AG04449 (cell line): ENCODE data around the gene BANF2.
"Not testable (repeated sequence)": the region's sequence is repeated elsewhere in the genome, so short reads cannot be mapped to it uniquely, and the experiment has no call there.

Experiments
- CTCF ChIA-PET: fragments of 350-600 bp; formaldehyde crosslinking; extraction: SDS; loops from one replicate; lab custom pipeline; 2021; ENCODE audit warnings: antibody characterized with exemption; lab: Yijun Ruan, JAX
- POLR2A ChIA-PET: fragments of 400-600, 350-600 bp; formaldehyde crosslinking; extraction: SDS; loops from one replicate; lab custom pipeline; 2020; ENCODE audit warnings: antibody characterized with exemption, inconsistent platforms; lab: Yijun Ruan, JAX
- DNase-seq: peaks from one replicate; pipeline ENCODE4 v3.0.0-alpha.2; 2010; ENCODE audit warnings: low read depth, low spot score
- H3K4me3 ChIP-seq: 2 replicates; pipeline ENCODE4 v1.5.1; 2011; ENCODE audit warnings: low read depth, mild to moderate bottlenecking, control low read depth, low read length
- TF ChIP-seq, protein P1 (sequence below): IDR thresholded peaks from one replicate; pipeline ENCODE4 v1.5.1; 2011; ENCODE audit warnings: mild to moderate bottlenecking, moderate library complexity, low read length, control low read depth, inconsistent platforms; ENCODE audit not compliant: insufficient read depth; ENCODE audit errors: missing control alignments

Gene BANF2

DNA sequence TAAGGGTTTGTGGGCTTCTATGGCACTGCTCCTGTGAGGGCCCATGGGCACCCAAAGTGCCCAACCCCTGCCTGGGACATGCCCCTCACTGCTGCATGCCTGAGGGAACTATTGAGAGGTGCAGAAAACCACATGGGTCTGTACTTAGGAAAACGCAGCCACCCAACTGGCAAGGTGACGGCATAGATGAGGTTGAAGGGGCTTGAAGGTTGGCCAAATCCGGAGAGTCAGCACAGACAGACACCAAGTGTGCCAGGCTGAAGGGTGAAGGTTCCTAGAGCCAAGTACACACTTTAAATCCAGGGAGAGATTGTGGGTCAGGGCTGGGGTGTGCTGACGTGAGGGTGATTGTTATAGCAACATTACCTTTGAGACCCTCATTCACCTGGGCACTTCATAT is 6.2 kb downstream of the BANF2 start:
- no peak overlapping the region for H3K4me3 ChIP-seq
- CTCF ChIA-PET = interaction anchor here (3.5 kb wide), 1 partner anchor 23 kb away, joined by 10 read pairs; the partner anchor contains the start of gene RRBP1
- TF ChIP-seq, protein P1, sequence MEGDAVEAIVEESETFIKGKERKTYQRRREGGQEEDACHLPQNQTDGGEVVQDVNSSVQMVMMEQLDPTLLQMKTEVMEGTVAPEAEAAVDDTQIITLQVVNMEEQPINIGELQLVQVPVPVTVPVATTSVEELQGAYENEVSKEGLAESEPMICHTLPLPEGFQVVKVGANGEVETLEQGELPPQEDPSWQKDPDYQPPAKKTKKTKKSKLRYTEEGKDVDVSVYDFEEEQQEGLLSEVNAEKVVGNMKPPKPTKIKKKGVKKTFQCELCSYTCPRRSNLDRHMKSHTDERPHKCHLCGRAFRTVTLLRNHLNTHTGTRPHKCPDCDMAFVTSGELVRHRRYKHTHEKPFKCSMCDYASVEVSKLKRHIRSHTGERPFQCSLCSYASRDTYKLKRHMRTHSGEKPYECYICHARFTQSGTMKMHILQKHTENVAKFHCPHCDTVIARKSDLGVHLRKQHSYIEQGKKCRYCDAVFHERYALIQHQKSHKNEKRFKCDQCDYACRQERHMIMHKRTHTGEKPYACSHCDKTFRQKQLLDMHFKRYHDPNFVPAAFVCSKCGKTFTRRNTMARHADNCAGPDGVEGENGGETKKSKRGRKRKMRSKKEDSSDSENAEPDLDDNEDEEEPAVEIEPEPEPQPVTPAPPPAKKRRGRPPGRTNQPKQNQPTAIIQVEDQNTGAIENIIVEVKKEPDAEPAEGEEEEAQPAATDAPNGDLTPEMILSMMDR = no peak
- no peak for DNase-seq
- POLR2A ChIA-PET = interaction anchor here (0.7 kb wide), 1 partner anchor 23 kb away, joined by 4 read pairs; no protein-coding TSS in a partner anchor

DNA sequence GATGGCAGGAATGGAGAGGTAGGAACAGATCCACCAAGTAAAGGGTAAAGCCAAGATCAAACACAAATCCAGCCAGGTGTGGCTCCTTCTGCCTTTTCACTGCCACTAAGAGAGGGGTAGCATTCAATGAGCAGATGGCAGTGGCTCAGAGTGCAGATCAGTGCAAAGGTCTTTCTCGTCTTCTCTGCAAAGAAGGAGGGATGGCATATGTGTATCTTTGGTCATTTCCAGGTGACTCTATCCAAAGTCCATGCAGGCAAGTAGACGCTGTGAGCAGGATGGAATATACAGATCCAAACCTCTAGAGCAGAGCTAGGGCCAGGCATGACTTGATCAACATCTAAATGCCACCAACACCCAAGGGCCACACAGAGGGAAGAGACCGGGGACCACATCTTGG is 6.9 kb downstream of the BANF2 start:
- CTCF ChIA-PET = interaction anchor here (3.5 kb wide), 1 partner anchor 24 kb away, joined by 10 read pairs; the partner anchor contains the start of gene RRBP1
- no peak overlapping the region for H3K4me3 ChIP-seq
- TF ChIP-seq, protein P1 = no peak
- DNase-seq = no peak
- POLR2A ChIA-PET = interaction anchor here (0.7 kb wide), 1 partner anchor 24 kb away, joined by 4 read pairs; no protein-coding TSS in a partner anchor

DNA sequence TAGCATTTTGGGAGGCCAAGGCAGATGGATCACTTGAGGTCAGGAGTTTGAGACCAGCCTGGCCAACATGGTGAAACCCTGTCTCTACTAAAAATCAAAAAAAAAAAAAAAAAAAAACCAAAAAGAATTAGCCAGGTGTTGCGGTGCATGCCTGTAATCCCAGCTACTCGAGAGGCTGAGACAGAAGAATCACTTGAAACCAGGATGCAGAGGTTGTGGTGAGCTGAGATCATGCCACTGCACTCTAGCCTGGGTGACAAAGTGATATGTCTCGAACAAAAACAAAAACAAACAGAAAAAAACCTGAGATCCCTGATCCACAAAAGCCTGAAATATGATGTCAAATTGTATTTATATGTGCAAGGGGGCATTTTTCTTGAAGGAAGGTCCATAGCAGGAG is 8.2 kb downstream of the BANF2 start:
- POLR2A ChIA-PET, DNase-seq, CTCF ChIA-PET, H3K4me3 ChIP-seq: not testable (repeated sequence)

DNA sequence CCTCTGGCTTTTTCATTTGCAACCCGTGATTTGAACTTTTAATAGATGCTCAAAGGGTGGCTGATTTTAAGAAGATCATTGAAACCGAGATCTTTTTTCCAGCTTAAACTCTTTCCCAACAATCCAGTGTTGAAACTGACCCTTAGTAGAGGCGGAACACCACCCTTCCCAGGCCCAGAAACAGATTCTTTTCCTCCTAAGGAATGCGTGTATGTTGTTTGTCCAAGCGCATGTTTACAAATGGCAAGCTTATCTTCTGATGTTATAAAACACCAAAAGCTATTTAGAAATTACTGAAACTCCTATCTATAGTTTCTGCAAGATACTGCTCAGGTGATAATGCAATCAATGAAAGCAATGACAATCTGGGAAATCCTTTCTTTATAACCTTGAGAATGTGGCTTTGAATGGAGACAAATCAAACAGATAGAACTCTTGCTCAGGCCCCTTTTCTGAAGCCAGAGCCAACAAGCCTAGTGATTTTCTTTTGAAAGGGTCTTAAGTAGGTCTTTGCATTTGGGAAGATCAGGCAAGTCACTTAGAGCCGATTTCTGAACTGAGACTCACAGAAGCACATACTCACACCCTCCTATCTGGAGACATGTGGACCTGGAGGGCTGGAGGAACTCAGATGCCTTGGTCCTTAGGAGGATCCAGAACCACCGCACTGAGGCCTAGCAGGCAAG is 9.1 kb downstream of the BANF2 start:
- no peak for DNase-seq
- ChIA-PET CTCF (interaction anchor here (0.7 to 1.6 kb wide), 4 partner anchors 26 to 194 kb away, joined by 3 to 7 read pairs (median 4); partner anchors contain the start of gene RRBP1), POLR2A (interaction anchor here (1.9 kb wide), 1 partner anchor 27 kb away, joined by 7 read pairs; the partner anchor contains the start of gene RRBP1)
- TF ChIP-seq, protein P1 = no peak
- H3K4me3 ChIP-seq = no peak overlapping the region

DNA sequence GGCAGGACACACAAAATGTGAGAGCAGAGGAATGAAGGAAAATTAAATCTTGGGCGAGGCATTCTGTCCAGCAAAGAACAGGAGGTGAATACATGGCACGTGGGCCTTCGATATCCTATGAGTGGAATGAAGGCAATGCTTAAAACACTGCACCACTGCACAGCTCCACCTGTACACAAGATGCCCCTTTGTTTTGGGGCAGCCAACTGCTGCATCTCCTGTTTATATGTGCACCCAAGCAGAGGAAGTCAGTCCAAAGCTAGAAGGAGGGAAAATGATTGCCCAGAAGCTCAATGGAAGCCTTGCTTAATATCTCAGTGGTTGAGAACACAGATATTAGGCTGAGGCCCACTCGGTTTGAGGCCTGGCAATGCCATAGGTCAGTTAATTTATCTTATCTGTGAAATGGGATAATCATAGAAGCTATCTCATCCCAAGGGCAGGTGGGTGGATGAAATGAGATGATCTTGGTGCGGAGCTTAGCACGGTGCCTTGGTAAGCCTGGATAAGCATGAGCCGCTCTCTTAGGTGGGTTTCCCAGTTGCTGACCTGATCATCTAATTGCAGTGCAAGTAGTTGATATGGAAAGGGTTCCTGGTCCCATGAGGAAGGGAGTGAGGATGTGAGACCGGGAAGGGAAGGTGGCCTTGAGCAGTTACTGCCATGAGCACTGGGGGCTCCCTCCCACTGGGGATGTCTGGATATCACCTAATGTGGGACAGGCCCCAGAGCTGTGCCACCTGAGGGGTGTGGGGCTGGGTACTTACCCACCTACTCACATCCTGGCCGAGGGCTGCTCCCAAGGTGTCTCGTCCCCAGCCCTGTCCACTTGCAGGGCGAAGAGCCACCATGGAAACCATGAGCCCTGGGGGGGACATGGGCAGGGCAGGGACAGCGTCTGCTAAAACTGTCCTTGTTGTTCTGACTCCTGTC is 9.9 kb downstream of the BANF2 start:
- TF ChIP-seq, protein P1 = no peak
- no peak for DNase-seq
- ChIA-PET CTCF (interaction anchor here (0.7 to 1.6 kb wide), 6 partner anchors 12 to 193 kb away, joined by 3 to 7 read pairs (median 4); partner anchors contain the start of gene RRBP1), POLR2A (interaction anchor here (1.9 kb wide), 1 partner anchor 27 kb away, joined by 7 read pairs; the partner anchor contains the start of gene RRBP1)
- H3K4me3 ChIP-seq = no peak overlapping the region
